Fibroblast of lung (primary cell): ENCODE data around the gene TGFBR3.

Source experiments
- CTCF ChIP-seq, 2 donors: IDR thresholded peaks in 1 of 2; conservative IDR thresholded peaks in 1 of 2; 1 replicate in 1 of 2; 2 replicates in 1 of 2; pipeline ENCODE4 v1.5.1; 2011 to 2012; ENCODE audit warnings: low read length in 2 of 2, control low read depth in 1 of 2, inconsistent platforms in 1 of 2, low read depth in 1 of 2, mild to moderate bottlenecking in 1 of 2
- EZH2 ChIP-seq: IDR thresholded peaks from 2 replicates; pipeline ENCODE4 v1.5.1; 2012; ENCODE audit warnings: low read length, control low read depth, mild to moderate bottlenecking; ENCODE audit errors: missing control alignments

GRCh38 chr1:91881280-91881679, 4.7 kb downstream of the TGFBR3 start:
- TF ChIP-seq CTCF (conservative IDR thresholded peaks at IDR 0.05 in 1 of 2, IDR thresholded peaks at IDR 0.05 in 1 of 2; ENCODE audit: low read depth in 1 of 2, low read length in 2 of 2), result no peak
- TF ChIP-seq EZH2, result no peak
